ENCODE measurements around the gene TAS2R31.

Gene TAS2R31

DNA sequence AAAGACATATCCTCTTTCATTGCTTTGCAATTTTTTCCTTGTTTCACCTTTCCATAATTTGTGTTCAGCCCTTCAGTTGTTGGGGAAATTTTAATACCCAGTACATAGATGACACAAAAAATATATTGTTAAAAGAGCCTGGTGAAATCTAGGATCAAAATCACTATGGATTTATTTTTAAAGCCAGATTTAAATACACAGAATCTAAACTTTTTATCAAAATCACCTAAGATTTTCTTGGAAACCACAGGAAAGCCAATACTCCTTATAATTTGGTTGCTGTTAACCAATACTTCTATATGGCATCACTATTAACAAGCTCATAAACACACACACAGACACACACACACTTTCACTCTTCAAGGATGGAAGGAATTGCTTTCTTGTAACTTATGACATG lies 33.0 kb downstream of the TAS2R31 start, which contains the start of gene TAS2R20:
TSS of gene TAS2R20 (minus strand) at position 101 of the 400 bp plus-strand sequence. CDS start 429 bp downstream, outside the sequence.
- no peak for DNase-seq (ENCODE audit: low spot score)

DNA sequence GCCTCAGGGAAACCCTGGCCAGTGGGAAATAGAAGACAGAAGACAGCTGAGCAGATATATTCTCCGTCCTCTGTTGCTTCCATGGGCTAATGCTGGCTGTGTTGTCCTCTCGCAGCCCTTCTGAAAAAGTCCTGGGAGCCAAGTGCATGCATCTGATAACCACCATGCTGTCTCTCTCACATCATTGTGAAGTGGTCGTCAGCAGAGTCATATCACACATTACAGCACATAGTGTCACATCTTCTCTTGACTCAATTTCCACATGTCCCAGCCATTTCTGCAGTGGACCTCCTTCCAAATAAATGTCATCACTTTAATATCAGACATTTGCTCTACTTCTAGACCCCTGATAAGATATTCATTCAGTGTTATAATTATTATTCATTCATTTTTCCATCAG lies 36.9 kb downstream of the TAS2R31 start:
- DNase-seq (ENCODE audit: low spot score) = no peak

DNA sequence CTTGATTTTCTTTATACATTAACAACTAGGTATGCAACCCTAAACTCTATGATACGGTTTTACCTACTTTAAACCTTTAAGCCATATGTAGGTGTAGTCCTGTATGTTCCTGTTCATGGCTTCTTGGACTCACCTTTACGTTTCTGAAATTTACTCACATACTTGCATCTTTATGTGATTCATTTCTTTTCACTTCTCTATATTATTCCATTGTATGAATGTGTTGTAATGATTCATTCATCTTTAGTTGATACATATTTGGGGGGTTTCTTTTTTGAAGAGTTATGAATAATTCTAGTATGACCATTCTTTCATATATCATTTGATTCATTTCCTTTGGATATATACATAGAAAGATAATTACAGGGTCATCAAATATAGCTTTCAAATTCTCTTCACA lies 42.1 kb downstream of the TAS2R31 start:
- DNase-seq (ENCODE audit: low spot score) = no peak

DNA sequence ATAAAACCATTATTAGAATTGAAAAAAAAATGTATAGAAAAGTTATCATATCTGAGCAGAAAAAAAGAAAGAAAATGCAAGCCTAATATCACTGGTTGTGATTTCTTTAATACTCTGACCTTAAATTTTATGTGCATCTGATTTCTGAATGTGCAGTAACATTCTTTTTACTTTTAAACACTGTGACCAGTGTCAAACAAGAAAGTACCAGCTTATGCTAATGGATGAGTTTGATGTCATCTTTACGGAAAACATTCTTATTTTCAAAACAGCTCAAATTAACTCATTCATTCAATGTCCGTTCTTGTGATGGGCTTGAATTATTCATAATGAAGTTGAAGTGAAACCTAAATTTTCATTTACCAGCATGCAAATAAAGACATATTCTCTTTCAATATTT lies 44.4 kb downstream of the TAS2R31 start, which contains the start of gene TAS2R50:
TSS of gene TAS2R50 (minus strand) at position 101 of the 400 bp plus-strand sequence. CDS start at position 49, 52 bp downstream.
- no peak for DNase-seq (ENCODE audit: low spot score)

DNA sequence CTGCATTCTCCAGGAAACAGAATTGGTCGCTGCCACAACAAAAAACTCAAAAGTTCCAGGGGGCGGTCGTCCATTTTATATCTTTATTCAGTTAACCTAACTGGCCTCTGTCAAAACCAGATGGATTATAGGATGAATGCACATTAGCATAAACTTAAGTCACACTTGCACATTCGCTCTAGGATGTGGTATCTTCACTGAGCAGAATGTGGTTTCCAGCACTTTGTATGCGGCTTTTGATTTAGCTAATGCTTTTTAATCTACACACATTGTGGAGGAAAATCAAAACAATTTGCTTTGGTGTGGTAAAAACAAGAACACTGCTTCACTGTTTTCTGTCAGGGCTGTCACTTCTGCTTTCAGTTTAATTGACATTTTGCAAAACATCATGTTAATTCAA lies 49.0 kb downstream of the TAS2R31 start:
- no peak for DNase-seq (ENCODE audit: low spot score)
